H9 (cell line): Measurements from ENCODE around the gene SCN5A. TPM values are rescaled to one million over a fixed set of nuclear protein-coding genes. Genes with fewer than 3 reads are reported as not detected.

Source experiments
- DNase-seq: peaks from one replicate; pipeline ENCODE4 v3.0.0-alpha.2; 2017
- H2AFZ ChIP-seq: one replicate; pipeline ENCODE4 v1.6.1; 2013; ENCODE audit warnings: mild to moderate bottlenecking, low read length, control low read depth, moderate library complexity
- H2AK5ac ChIP-seq: 2 replicates; pipeline ENCODE4 v1.6.1; 2013; ENCODE audit warnings: low read length, control low read depth, mixed read lengths; ENCODE audit not compliant: insufficient read length
- H2BK120ac ChIP-seq: one replicate; pipeline ENCODE4 v1.6.1; 2013; ENCODE audit warnings: low read depth, mild to moderate bottlenecking, low read length, control low read depth, inconsistent platforms; ENCODE audit not compliant: poor library complexity, severe bottlenecking
- H2BK12ac ChIP-seq: 2 replicates; pipeline ENCODE4 v1.6.1; 2013; ENCODE audit warnings: low read length, control low read depth, mixed read lengths, low read depth; ENCODE audit not compliant: insufficient read length
- H2BK15ac ChIP-seq: 2 replicates; pipeline ENCODE4 v1.6.1; 2013; ENCODE audit warnings: low read depth, low read length, control low read depth
- H2BK20ac ChIP-seq: one replicate; pipeline ENCODE4 v1.6.1; 2013; ENCODE audit warnings: low read depth, mild to moderate bottlenecking, low read length, control low read depth, inconsistent platforms; ENCODE audit not compliant: poor library complexity, severe bottlenecking
- H2BK5ac ChIP-seq: 2 replicates; pipeline ENCODE4 v1.6.1; 2013; ENCODE audit warnings: low read length, control low read depth, mixed read lengths; ENCODE audit not compliant: insufficient read length
- H3K14ac ChIP-seq: 2 replicates; pipeline ENCODE4 v1.6.1; 2013; ENCODE audit warnings: low read length, control low read depth; ENCODE audit not compliant: insufficient read depth
- H3K18ac ChIP-seq: 2 replicates; pipeline ENCODE4 v1.6.1; 2013; ENCODE audit warnings: low read depth, mild to moderate bottlenecking, mixed read lengths, low read length, control low read depth; ENCODE audit not compliant: insufficient read length
- H3K23ac ChIP-seq: 2 replicates; pipeline ENCODE4 v1.6.1; 2013; ENCODE audit warnings: low read length, control low read depth, mixed read lengths, low read depth; ENCODE audit not compliant: insufficient read length
- H3K23me2 ChIP-seq: 2 replicates; pipeline ENCODE4 v1.6.1; 2013; ENCODE audit warnings: low read depth, mild to moderate bottlenecking, mixed read lengths, low read length, control low read depth; ENCODE audit not compliant: insufficient read length, poor library complexity, severe bottlenecking
- H3K27ac ChIP-seq: 2 replicates; pipeline ENCODE4 v1.5.1; 2013; ENCODE audit warnings: low read length, control low read depth, mixed read lengths, low read depth; ENCODE audit not compliant: insufficient read length
- H3K27me3 ChIP-seq: 2 replicates; pipeline ENCODE4 v1.6.1; 2013; ENCODE audit warnings: low read length, control low read depth, inconsistent platforms; ENCODE audit not compliant: insufficient read depth
- H3K4ac ChIP-seq: 2 replicates; pipeline ENCODE4 v1.6.1; 2013; ENCODE audit warnings: low read depth, mild to moderate bottlenecking, control low read depth, inconsistent platforms, low read length, moderate library complexity
- H3K4me1 ChIP-seq: 2 replicates; pipeline ENCODE4 v1.6.1; 2013; ENCODE audit warnings: low read length, control low read depth, inconsistent platforms; ENCODE audit not compliant: insufficient read depth
- H3K4me2 ChIP-seq: 2 replicates; pipeline ENCODE4 v1.6.1; 2013; ENCODE audit warnings: low read length, control low read depth, mixed read lengths; ENCODE audit not compliant: insufficient read length, insufficient read depth
- H3K56ac ChIP-seq: 2 replicates; pipeline ENCODE4 v1.6.1; 2013; ENCODE audit warnings: low read depth, mild to moderate bottlenecking, mixed read lengths, low read length, control low read depth; ENCODE audit not compliant: insufficient read length
- H3K79me1 ChIP-seq: 2 replicates; pipeline ENCODE4 v1.6.1; 2013; ENCODE audit warnings: low read depth, mild to moderate bottlenecking, moderate library complexity, low read length, control low read depth, inconsistent platforms; ENCODE audit not compliant: insufficient read depth, poor library complexity, severe bottlenecking
- H3K79me2 ChIP-seq: 2 replicates; pipeline ENCODE4 v1.6.1; 2013; ENCODE audit warnings: low read length, control low read depth, inconsistent platforms; ENCODE audit not compliant: insufficient read depth
- H3K9ac ChIP-seq: 2 replicates; pipeline ENCODE4 v1.6.1; 2013; ENCODE audit warnings: low read length, control low read depth, mixed read lengths; ENCODE audit not compliant: insufficient read length; ENCODE audit errors: extremely low read depth
- H3K9me3 ChIP-seq: one replicate; pipeline ENCODE4 v1.6.1; 2013; ENCODE audit warnings: low read depth, low read length, inconsistent platforms; ENCODE audit not compliant: control insufficient read depth
- H3T11ph ChIP-seq: one replicate; pipeline ENCODE4 v1.6.1; 2013; ENCODE audit warnings: mild to moderate bottlenecking, low read length, control low read depth, inconsistent platforms
- H4K20me1 ChIP-seq: one replicate; pipeline ENCODE4 v1.6.1; 2013; ENCODE audit not compliant: control insufficient read depth, insufficient read length, insufficient read depth
- H4K5ac ChIP-seq: 2 replicates; pipeline ENCODE4 v1.6.1; 2013; ENCODE audit warnings: low read depth, mild to moderate bottlenecking, mixed read lengths, low read length, control low read depth; ENCODE audit not compliant: insufficient read length
- H4K8ac ChIP-seq: replicated peaks from 2 replicates; pipeline ENCODE4 v1.6.1; 2013; ENCODE audit warnings: low read length, control low read depth, mixed read lengths, low read depth; ENCODE audit not compliant: insufficient read length
- H4K91ac ChIP-seq: 2 replicates; pipeline ENCODE4 v1.6.1; 2013; ENCODE audit warnings: low read depth, mild to moderate bottlenecking, moderate library complexity, mixed read lengths, low read length, control low read depth; ENCODE audit not compliant: insufficient read length
- H3K27ac Mint-ChIP-seq, 3 experiments: 2 replicates in 2 of 3; 3 replicates in 1 of 3; pipeline ENCODE4 v1.8.0; 2020 to 2021; ENCODE audit warnings: mixed read lengths in 3 of 3, mild to moderate bottlenecking in 1 of 3, moderate library complexity in 1 of 3
- H3K27me3 Mint-ChIP-seq: 2 replicates; pipeline ENCODE4 v1.8.0; 2021; ENCODE audit warnings: low read depth, mild to moderate bottlenecking, moderate library complexity, mixed read lengths
- H3K36me3 Mint-ChIP-seq, 3 experiments: 2 replicates in 2 of 3; 3 replicates in 1 of 3; pipeline ENCODE4 v1.8.0; 2020 to 2021; ENCODE audit warnings: low read depth in 3 of 3, mixed read lengths in 3 of 3; ENCODE audit not compliant: insufficient read depth in 1 of 3
- H3K4me1 Mint-ChIP-seq, 2 experiments: 2 replicates each; pipeline ENCODE4 v1.8.0; 2020; ENCODE audit warnings: mixed read lengths in 2 of 2
- H3K4me3 Mint-ChIP-seq, 2 experiments: 2 replicates in 1 of 2; 3 replicates in 1 of 2; pipeline ENCODE4 v1.8.0; 2020 to 2021; ENCODE audit warnings: mild to moderate bottlenecking in 2 of 2, mixed read lengths in 2 of 2, moderate library complexity in 1 of 2
- H3K9me3 Mint-ChIP-seq, 2 experiments: 2 replicates in 1 of 2; 3 replicates in 1 of 2; pipeline ENCODE4 v1.8.0; 2020; ENCODE audit warnings: mild to moderate bottlenecking in 2 of 2, mixed read lengths in 2 of 2, moderate library complexity in 1 of 2
- WGBS: extraction: QIAGEN DNeasy Blood & Tissue Kit; methylation state at CpG from one replicate; pipeline ENCODE4 v1.1.7; 2013; ENCODE audit warnings: missing lambda C conversion rate, low lambda C conversion rate, mixed read lengths; ENCODE audit not compliant: insufficient read length; ENCODE audit errors: extremely low coverage; 5-methylcytosine and 5-hydroxymethylcytosine counted together
- total RNA-seq: library from RNA; stranded (reverse); gene quantifications from 2 replicates; pipeline ENCODE4 v1.2.1, GENCODE V29; 2021
- TF ChIP-seq, protein P1 (sequence below): fragments of 200-600 bp; sonication (generic); conservative IDR thresholded peaks from 3 replicates; pipeline ENCODE4 v1.8.0; 2021; ENCODE audit warnings: antibody characterized with exemption, mild to moderate bottlenecking

SCN5A gene
- total RNA-seq, 1 experiment from 2014 or later: 6.5 TPM

GRCh38 chr3:38532529-38532928, 117.0 kb downstream of the SCN5A start:
- Mint-ChIP-seq H3K27me3 (no peaks in the 10 kb centered on the region), H3K27ac (no peak overlapping the region; a peak in 1 of 7 replicates), H3K4me3 (no peak overlapping the region), H3K9me3 (peaks cover 15 to 22% of the 10 kb centered on the region in 2 experiments), H3K36me3 (peaks cover 22 to 26% (median 24%) of the 10 kb centered on the region in 3 experiments), H3K4me1 (peaks cover 33 to 37% of the 10 kb centered on the region in 2 experiments)
- Histone ChIP-seq H3K27ac (no peak overlapping the region), H3K9ac (no peak overlapping the region), H3K18ac (no peak overlapping the region), H3K79me2 (no peaks in the 10 kb centered on the region), H2BK12ac (no peak overlapping the region), H4K91ac (no peak overlapping the region), H3K27me3 (no peaks in the 10 kb centered on the region), H3K4ac (no peak overlapping the region), H3K79me1 (no peaks in the 10 kb centered on the region), H4K20me1 (no peaks in the 10 kb centered on the region), H3K23ac (no peak overlapping the region), H3K4me2 (no peak overlapping the region), H2BK5ac (no peak overlapping the region), H2AFZ (no peak overlapping the region), H2AK5ac (no peak overlapping the region), H2BK15ac (no peak overlapping the region), H4K5ac (no peak overlapping the region), H2BK120ac (no peak overlapping the region), H3K14ac (no peak overlapping the region), H3K4me1 (peaks cover 9% of the 10 kb centered on the region; the same call in 1 of the 2 replicates), H4K8ac (no peak overlapping the region), H2BK20ac (no peak overlapping the region), H3T11ph (no peak overlapping the region), H3K23me2 (no peaks in the 10 kb centered on the region), H3K56ac (no peak overlapping the region), H3K9me3 (no peaks in the 10 kb centered on the region)
- TF ChIP-seq, protein P1, sequence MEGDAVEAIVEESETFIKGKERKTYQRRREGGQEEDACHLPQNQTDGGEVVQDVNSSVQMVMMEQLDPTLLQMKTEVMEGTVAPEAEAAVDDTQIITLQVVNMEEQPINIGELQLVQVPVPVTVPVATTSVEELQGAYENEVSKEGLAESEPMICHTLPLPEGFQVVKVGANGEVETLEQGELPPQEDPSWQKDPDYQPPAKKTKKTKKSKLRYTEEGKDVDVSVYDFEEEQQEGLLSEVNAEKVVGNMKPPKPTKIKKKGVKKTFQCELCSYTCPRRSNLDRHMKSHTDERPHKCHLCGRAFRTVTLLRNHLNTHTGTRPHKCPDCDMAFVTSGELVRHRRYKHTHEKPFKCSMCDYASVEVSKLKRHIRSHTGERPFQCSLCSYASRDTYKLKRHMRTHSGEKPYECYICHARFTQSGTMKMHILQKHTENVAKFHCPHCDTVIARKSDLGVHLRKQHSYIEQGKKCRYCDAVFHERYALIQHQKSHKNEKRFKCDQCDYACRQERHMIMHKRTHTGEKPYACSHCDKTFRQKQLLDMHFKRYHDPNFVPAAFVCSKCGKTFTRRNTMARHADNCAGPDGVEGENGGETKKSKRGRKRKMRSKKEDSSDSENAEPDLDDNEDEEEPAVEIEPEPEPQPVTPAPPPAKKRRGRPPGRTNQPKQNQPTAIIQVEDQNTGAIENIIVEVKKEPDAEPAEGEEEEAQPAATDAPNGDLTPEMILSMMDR: no peak
- WGBS: no CpG with 5 or more reads among the region's 3 CpGs
- no peak for DNase-seq
